ENCODE measurements around the gene TMC1.

DNA sequence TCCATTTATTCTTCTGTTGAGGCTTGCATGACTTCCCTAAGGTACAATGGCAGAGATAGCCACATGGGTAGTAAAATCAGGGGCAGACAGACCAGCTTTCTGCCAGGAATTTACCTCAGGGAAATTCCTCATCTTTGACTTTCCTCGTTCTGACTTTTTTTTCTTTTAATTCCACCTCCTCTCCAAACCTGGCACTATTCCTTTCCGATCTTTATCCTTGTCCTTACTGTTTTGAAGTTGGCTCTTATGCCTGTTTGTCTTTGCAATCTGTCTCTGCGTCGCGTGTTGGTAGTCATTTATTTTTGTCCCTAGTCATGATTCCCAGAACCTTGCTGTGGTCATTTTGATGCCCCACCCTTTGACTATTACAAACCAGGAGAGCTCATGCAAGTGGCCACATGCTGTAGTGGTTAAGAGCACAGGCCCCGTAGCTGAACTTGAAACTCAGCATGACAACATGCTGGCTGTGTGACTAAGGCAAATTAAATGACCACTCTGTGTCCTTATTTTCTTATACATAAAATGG lies 19.0 kb downstream of the TMC1 start:
- TF ChIP-seq EZH2 (IDR thresholded peaks at IDR 0.05; ENCODE audit: borderline replicate concordance, low read length) (no peak), CTCF (conservative IDR thresholded peaks at IDR 0.05 in 1 of 2, IDR thresholded peaks at IDR 0.05 in 1 of 2; ENCODE audit: extremely low read depth in 1 of 2, insufficient read depth in 1 of 2, low read depth in 1 of 2, low read length in 2 of 2) (no peak)
